SK-N-SH treated with all-trans-retinoic acid at 6 μM for 48 hours (cell line): ENCODE results near the gene TRPC5OS.

Source experiments
- CREB5 ChIP-seq: fragments of 250-450 bp; sonication (Bioruptor Pico); IDR thresholded peaks from 2 replicates; pipeline ENCODE4 v1.5.1; 2020; ENCODE audit warnings: low read depth, mild to moderate bottlenecking, moderate library complexity
- CSDC2 ChIP-seq: fragments of 250-450 bp; sonication (Bioruptor Pico); IDR thresholded peaks from 2 replicates; pipeline ENCODE4 v1.5.0; 2020; ENCODE audit warnings: mild to moderate bottlenecking, moderate library complexity
- ZFP3 ChIP-seq: fragments of 250-450 bp; sonication (Bioruptor Pico); IDR thresholded peaks from 2 replicates; pipeline ENCODE4 v1.5.0; 2020; ENCODE audit warnings: mild to moderate bottlenecking, moderate library complexity

DNA sequence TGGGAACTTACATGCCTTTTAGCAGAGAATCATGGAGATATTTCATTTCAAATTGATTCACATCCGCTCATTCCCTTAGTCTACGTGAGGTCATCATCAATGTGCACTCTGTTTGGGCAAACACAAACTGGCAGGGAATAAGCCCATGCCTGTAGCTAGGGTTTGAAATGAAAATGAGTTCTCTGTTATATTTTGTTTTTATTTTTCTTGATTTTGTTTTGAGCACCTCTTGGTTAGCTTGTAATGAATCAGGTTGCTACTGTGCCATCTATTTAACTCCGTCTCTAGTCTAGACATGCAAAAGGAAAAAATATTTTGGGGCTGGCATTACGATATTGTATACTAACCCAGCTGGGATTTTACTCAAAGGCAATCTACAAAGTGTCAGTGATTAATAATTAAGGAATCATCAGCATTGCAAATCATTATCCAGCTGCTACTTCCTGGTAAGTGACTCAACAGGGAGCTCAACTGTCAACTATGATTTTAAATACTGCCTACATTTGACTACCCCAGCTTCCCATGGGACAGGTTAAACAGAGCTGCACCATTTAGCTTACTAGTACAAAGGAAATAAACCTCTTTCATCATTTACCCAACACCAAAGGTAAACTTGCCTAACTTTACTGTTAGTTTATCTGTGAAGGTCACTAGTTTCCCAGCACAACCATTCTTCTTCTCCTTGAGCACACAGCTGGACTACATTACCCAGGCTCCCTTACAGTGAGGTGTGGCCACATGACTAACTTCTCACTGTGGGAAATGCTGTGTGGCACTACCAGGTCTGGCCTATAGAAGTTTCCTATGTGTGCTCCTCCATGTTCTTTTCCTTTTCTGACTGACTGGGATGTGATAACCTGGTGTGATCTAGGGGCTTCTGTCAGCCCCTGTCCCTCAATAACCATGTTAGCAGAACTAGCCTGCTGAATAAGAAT, 21.2 kb upstream of the TRPC5OS start:
- no peak for TF ChIP-seq CREB5 (CRISPR knock-in tag)
- TF ChIP-seq ZFP3 (CRISPR knock-in tag) = no peak
- TF ChIP-seq CSDC2 (CRISPR knock-in tag) = no peak
